MM.1S (cell line): Measurements from ENCODE around the gene SS18L1.

Source experiments
- EZH2 ChIP-seq: fragments of 300-600 bp; sonication (generic); optimal IDR thresholded peaks from 2 replicates; pipeline ENCODE3; 2017; ENCODE audit warnings: low read depth, mild to moderate bottlenecking, antibody characterized with exemption, low read length, mixed read lengths
- EZH2phosphoT487 ChIP-seq: fragments of 300-600 bp; sonication (generic); IDR thresholded peaks from 2 replicates; pipeline ENCODE4 v1.6.1; 2018; ENCODE audit warnings: antibody characterized with exemption, low read length
- TF ChIP-seq, protein P1 (sequence below): fragments of 300-600 bp; sonication (generic); IDR thresholded peaks from 2 replicates; pipeline ENCODE4 v1.5.1; 2016; ENCODE audit warnings: antibody characterized with exemption, low read length, mixed read lengths

DNA sequence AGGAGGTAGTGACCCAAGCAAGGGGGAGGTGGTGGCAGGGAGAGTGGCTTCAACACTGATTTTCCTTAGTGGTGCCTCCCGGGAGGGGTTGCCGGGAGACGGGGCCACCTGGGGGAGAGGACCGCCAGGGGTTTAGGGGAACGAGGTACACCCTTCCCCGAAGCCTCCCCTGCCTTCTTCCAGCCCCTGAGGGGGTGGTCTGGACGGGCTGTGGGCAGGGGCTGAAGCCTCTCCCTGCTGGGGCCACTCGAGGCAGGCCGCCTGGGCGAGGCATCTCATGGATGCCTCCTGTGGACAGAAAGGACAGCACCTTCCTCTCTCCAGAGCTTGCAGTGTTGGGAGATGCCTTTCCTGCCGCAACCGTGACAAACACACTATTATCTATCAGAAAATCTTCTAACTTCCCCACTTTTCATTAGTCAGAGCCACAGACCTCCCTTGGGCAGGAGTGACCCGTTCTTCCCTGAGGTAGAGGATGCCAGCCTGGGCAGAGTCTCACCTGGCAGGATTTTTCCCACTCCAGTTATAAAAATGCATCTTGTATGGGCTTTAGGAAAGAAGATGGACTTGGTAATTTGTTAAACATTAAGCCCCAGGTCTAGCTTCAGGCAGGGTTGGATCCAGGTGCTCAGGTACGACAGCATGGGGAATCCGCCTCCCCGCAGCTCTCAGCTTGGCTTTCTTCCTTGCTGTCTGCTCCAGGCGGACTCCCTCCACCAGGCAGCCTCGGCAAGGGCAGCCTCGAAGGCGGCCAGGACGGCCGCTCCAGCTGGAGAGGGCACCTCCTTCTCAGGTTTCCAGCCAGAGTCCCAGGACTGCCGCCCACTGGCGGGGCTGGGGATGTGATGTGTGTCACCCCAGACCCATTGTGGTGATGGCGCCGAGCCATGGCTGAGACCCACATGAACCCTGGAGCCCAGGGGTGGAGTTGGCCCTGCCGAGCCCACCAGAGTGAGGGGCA, 65.5 kb downstream of the SS18L1 start:
- TF ChIP-seq EZH2phosphoT487: no peak
- no peak for TF ChIP-seq EZH2
- TF ChIP-seq, protein P1, sequence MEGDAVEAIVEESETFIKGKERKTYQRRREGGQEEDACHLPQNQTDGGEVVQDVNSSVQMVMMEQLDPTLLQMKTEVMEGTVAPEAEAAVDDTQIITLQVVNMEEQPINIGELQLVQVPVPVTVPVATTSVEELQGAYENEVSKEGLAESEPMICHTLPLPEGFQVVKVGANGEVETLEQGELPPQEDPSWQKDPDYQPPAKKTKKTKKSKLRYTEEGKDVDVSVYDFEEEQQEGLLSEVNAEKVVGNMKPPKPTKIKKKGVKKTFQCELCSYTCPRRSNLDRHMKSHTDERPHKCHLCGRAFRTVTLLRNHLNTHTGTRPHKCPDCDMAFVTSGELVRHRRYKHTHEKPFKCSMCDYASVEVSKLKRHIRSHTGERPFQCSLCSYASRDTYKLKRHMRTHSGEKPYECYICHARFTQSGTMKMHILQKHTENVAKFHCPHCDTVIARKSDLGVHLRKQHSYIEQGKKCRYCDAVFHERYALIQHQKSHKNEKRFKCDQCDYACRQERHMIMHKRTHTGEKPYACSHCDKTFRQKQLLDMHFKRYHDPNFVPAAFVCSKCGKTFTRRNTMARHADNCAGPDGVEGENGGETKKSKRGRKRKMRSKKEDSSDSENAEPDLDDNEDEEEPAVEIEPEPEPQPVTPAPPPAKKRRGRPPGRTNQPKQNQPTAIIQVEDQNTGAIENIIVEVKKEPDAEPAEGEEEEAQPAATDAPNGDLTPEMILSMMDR: no peak
